ENCODE results near the gene NBPF12. TPM values are rescaled to one million over a fixed set of nuclear protein-coding genes. Genes with fewer than 3 reads are reported as not detected.

NBPF12 gene, protein sequence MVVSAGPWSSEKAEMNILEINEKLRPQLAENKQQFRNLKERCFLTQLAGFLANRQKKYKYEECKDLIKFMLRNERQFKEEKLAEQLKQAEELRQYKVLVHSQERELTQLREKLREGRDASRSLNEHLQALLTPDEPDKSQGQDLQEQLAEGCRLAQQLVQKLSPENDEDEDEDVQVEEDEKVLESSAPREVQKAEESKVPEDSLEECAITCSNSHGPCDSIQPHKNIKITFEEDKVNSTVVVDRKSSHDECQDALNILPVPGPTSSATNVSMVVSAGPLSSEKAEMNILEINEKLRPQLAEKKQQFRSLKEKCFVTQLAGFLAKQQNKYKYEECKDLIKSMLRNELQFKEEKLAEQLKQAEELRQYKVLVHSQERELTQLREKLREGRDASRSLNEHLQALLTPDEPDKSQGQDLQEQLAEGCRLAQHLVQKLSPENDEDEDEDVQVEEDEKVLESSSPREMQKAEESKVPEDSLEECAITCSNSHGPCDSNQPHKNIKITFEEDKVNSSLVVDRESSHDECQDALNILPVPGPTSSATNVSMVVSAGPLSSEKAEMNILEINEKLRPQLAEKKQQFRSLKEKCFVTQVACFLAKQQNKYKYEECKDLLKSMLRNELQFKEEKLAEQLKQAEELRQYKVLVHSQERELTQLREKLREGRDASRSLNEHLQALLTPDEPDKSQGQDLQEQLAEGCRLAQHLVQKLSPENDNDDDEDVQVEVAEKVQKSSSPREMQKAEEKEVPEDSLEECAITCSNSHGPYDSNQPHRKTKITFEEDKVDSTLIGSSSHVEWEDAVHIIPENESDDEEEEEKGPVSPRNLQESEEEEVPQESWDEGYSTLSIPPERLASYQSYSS (N-terminal part only)
- total RNA-seq (2022; extraction: Qiagen RNA extraction) = 5.1 to 6.2 TPM (median 6.1 TPM) in 5 replicates

DNA sequence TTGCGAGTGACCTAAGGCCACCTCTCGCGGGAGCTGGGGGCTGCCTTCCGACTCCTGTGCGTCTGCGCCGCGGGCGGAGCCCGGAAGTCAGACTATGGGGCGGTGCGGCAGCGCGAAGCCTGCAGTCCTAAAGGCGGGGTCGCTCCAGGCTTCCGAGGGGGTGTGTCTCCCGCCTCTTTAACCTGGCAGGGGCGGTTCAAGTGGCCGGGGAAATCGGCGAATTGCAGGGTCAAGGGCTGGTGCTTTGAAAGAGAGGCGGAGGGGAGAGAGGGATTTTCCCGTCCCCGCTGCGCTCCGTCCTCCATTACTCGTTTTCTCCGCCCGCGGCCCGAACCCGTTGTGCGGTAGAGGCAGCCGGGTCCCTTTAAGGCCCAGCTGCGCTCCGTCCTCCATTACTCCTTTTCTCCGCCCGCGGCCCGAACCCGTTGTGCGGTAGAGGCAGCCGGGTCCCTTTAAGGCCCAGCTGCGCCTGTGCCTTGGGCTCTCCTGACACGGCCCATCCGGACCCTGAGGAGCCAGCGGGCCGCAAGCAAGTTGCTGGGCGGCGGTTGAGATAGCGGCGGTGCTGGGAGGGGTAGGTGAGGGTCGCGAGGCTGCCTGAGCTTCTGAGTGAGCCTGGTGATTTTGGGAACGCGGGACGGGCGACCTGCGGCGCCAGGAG is at the start of gene NBPF12:
TSS of gene NBPF12 (plus strand) at position 83 of the 661 bp plus-strand sequence. CDS start 21,820 bp downstream, outside the sequence.

Other genes starting within 250 kb of the NBPF12 start
- 9.2 to 11.5 TPM (median 10.7 TPM) in 5 replicates for gene PRKAB2, start 234.1 kb downstream of the NBPF12 start, total RNA-seq (2022; extraction: Qiagen RNA extraction)

All from A549 treated with AZD2906 at 1 μM for 4 hours (cell line).